Endothelial cell (in vitro differentiated cells): ENCODE measurements around the gene ERICH6B. TPM values are rescaled to one million over a fixed set of nuclear protein-coding genes. Genes with fewer than 3 reads are reported as not detected.
A peak's percentile ranks its signal among the peaks of the same experiment; 100 is the strongest.

Experiments
- DNase-seq: peaks from one replicate; pipeline ENCODE4 v3.0.0; 2021; ENCODE audit warnings: low spot score
- H3K27ac Mint-ChIP-seq: one replicate; pipeline ENCODE4 v1.8.0; 2021; ENCODE audit warnings: mixed read lengths, inconsistent platforms; ENCODE audit not compliant: unreplicated experiment
- H3K27me3 Mint-ChIP-seq: one replicate; pipeline ENCODE4 v1.8.0; 2021; ENCODE audit warnings: mild to moderate bottlenecking, moderate library complexity, mixed read lengths, inconsistent platforms; ENCODE audit not compliant: unreplicated experiment
- H3K36me3 Mint-ChIP-seq: one replicate; pipeline ENCODE4 v1.8.0; 2021; ENCODE audit warnings: mild to moderate bottlenecking, low read depth, mixed read lengths, inconsistent platforms; ENCODE audit not compliant: unreplicated experiment
- H3K4me1 Mint-ChIP-seq: one replicate; pipeline ENCODE4 v1.8.0; 2021; ENCODE audit warnings: mild to moderate bottlenecking, mixed read lengths, inconsistent platforms; ENCODE audit not compliant: unreplicated experiment
- H3K4me3 Mint-ChIP-seq: one replicate; pipeline ENCODE4 v1.8.0; 2021; ENCODE audit warnings: mild to moderate bottlenecking, mixed read lengths, inconsistent platforms; ENCODE audit not compliant: unreplicated experiment
- H3K9me3 Mint-ChIP-seq: one replicate; pipeline ENCODE4 v1.8.0; 2021; ENCODE audit warnings: mixed read lengths, inconsistent platforms; ENCODE audit not compliant: unreplicated experiment
- total RNA-seq: library from RNA; stranded (reverse); fragmentation: NEBNext Ultra II Directional; extraction: Animal tissue kit (Norgen Biotek cat#: 25700); gene quantifications from one replicate; pipeline ENCODE4 v1.2.1, GENCODE V29; 2021; ENCODE audit not compliant: unreplicated experiment
- TF ChIP-seq, protein P1 (sequence below): fragments of 200-600 bp; sonication (generic); IDR thresholded peaks from one replicate; pipeline ENCODE4 v1.5.0; 2021; ENCODE audit warnings: antibody characterized with exemption; ENCODE audit not compliant: unreplicated experiment

Gene ERICH6B
- total RNA-seq, 1 donor from 2014 or later = not detected

DNA sequence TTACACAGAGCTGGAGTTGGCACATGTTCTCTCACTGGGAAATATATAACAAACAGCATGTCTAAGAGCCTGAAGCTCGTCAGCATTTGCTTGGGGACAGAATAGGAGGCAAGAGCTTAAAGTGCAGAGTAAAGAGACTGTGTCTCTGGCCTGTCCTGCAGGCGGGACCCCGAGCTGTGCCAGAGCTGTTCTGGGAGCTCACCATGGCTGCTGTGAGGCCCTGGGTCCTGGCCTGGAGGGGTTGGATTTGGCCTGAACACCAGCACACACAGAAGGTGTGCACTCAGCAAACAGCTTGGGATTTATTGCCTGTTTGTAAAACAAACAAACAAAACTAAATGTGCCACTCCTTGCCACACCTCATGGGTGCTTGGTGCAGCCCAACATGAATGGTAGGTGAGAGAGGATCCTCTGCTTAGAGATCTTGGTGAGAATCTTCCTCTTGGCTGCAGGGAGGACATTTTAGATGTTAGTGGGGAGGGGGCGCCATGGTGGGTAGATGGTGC is 60.9 kb downstream of the ERICH6B start:
- Mint-ChIP-seq H3K27me3 (peaks cover 5% of the 10 kb centered on the region), H3K4me3 (no peak overlapping the region), H3K36me3 (no peaks in the 10 kb centered on the region), H3K4me1 (no peaks in the 10 kb centered on the region), H3K9me3 (no peaks in the 10 kb centered on the region), H3K27ac (no peak overlapping the region)
- TF ChIP-seq, protein P1, sequence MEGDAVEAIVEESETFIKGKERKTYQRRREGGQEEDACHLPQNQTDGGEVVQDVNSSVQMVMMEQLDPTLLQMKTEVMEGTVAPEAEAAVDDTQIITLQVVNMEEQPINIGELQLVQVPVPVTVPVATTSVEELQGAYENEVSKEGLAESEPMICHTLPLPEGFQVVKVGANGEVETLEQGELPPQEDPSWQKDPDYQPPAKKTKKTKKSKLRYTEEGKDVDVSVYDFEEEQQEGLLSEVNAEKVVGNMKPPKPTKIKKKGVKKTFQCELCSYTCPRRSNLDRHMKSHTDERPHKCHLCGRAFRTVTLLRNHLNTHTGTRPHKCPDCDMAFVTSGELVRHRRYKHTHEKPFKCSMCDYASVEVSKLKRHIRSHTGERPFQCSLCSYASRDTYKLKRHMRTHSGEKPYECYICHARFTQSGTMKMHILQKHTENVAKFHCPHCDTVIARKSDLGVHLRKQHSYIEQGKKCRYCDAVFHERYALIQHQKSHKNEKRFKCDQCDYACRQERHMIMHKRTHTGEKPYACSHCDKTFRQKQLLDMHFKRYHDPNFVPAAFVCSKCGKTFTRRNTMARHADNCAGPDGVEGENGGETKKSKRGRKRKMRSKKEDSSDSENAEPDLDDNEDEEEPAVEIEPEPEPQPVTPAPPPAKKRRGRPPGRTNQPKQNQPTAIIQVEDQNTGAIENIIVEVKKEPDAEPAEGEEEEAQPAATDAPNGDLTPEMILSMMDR = no peak
- no peak for DNase-seq

- Mint-ChIP-seq H3K36me3 (no peaks in the 10 kb centered on the region), H3K27me3 (peaks cover 2% of the 10 kb centered on the region), H3K4me3 (no peak overlapping the region), H3K27ac (no peak overlapping the region), H3K9me3 (no peaks in the 10 kb centered on the region), H3K4me1 (no peaks in the 10 kb centered on the region)
- no peak for DNase-seq
- TF ChIP-seq, protein P1 = no peak
These were observed 67.3 kb downstream of the ERICH6B start for GRCh38 chr13:45548281-45548680.

GRCh38 chr13:45546410-45546765 is 69.2 kb downstream of the ERICH6B start:
- H3K36me3 Mint-ChIP-seq = no peaks in the 10 kb centered on the region
- TF ChIP-seq, protein P1 = no peak
- no peaks in the 10 kb centered on the region for H3K4me1 Mint-ChIP-seq
- no peak overlapping the region for H3K27ac Mint-ChIP-seq
- no peaks in the 10 kb centered on the region for H3K9me3 Mint-ChIP-seq
- no peak for DNase-seq
- peaks cover 5% of the 10 kb centered on the region for H3K27me3 Mint-ChIP-seq
- H3K4me3 Mint-ChIP-seq = no peak overlapping the region

DNA sequence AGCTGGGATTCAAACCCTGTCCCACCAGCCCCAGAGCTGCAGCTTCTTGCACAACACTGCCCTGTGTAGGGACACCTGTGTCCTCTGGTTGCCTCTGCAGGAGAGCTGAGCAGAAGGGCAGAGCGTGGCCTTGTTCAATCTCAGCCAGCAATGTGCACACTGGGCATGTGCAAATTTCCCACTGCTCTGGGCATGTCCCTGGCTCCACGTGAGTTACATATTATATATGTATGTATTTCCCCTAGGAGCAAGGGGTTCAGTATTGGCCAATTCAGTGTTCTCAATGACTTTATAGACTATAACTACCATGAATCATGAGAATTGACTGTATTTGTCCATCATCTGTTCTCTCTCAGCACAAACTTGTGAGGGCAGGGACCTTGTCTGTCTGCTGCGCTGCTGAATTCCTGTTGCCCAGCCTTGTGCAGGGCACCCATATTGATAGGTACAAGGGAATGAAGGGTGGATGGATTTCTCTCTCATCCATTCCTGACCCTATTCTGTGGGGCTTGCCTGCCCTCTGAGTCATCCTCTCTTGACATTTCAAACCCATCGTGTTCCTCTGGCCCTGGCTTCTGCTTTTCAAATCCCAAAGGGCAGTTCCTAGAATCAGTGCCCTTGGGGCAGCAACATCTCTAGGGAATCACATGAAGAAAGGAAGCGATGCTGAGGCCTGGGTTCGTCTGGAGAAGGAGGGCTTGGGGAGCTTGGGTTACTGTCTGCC is 69.7 kb downstream of the ERICH6B start:
- Mint-ChIP-seq H3K4me3 (no peak overlapping the region), H3K27ac (peak overlapping the region; percentile 18), H3K27me3 (peaks cover 5% of the 10 kb centered on the region), H3K9me3 (no peaks in the 10 kb centered on the region), H3K4me1 (no peaks in the 10 kb centered on the region), H3K36me3 (no peaks in the 10 kb centered on the region)
- DNase-seq = no peak
- TF ChIP-seq, protein P1 = no peak

GRCh38 chr13:45544520-45544919 is 71.0 kb downstream of the ERICH6B start:
- no peak overlapping the region for H3K27ac Mint-ChIP-seq
- no peak for DNase-seq

More at GRCh38 chr13:45544520-45544919, 71.0 kb downstream of the ERICH6B start:
- Mint-ChIP-seq H3K4me1 (peaks cover 5% of the 10 kb centered on the region), H3K27me3 (peaks cover 5% of the 10 kb centered on the region), H3K36me3 (no peaks in the 10 kb centered on the region), H3K4me3 (no peak overlapping the region), H3K9me3 (no peaks in the 10 kb centered on the region)
- TF ChIP-seq, protein P1 = no peak
